Activated T-helper 2 cell treated with anti-CD3 and anti-CD28 coated beads, Interferon-gamma antibody, Interleukin-2, Interleukin-4, amounts not matched to agents 10 μg/mL and 5 μg/mL and 100 μg/mL, durations not matched to agents 14 hours and 24 hours and 36 hours (primary cell): ENCODE data around the gene ALKBH1. TPM values are rescaled to one million over a fixed set of nuclear protein-coding genes. Genes with fewer than 3 reads are reported as not detected.

ENCODE experiments used
- DNase-seq: peaks from one replicate; pipeline ENCODE4 v3.0.0; 2021; ENCODE audit warnings: low spot score
- H3K27ac Mint-ChIP-seq: one replicate; pipeline ENCODE4 v1.8.0; 2021; ENCODE audit warnings: mixed read lengths
- H3K27me3 Mint-ChIP-seq: one replicate; pipeline ENCODE4 v1.8.0; 2021; ENCODE audit warnings: low read depth, mixed read lengths
- H3K36me3 Mint-ChIP-seq: one replicate; pipeline ENCODE4 v1.8.0; 2021; ENCODE audit warnings: low read depth, mixed read lengths
- H3K4me1 Mint-ChIP-seq: one replicate; pipeline ENCODE4 v1.8.0; 2021; ENCODE audit warnings: low read depth, mixed read lengths
- H3K4me3 Mint-ChIP-seq: one replicate; pipeline ENCODE4 v1.8.0; 2021; ENCODE audit warnings: low read depth, mild to moderate bottlenecking, moderate library complexity, mixed read lengths
- H3K9me3 Mint-ChIP-seq: one replicate; pipeline ENCODE4 v1.8.0; 2021; ENCODE audit warnings: mixed read lengths
- intact Hi-C: fragments of 100-400 bp; cut with micrococcal nuclease; formaldehyde crosslinking; loops from one replicate; pipeline ENCODE4 v1.15.1; 2023
- total RNA-seq: library from RNA; stranded (reverse); gene quantifications from 2 replicates; pipeline ENCODE4 v1.2.3, GENCODE V29; 2022

ALKBH1 gene
- total RNA-seq, 1 donor from 2014 or later: 15.3 TPM

GRCh38 chr14:77659831-77660230 lies 48.0 kb downstream of the ALKBH1 start:
- no peak for DNase-seq
- Mint-ChIP-seq H3K27me3 (no peaks in the 10 kb centered on the region), H3K4me3 (no peak overlapping the region), H3K4me1 (peaks cover 2% of the 10 kb centered on the region), H3K27ac (no peak overlapping the region), H3K9me3 (no peaks in the 10 kb centered on the region), H3K36me3 (no peaks in the 10 kb centered on the region)
- intact Hi-C loops: no loop called here

GRCh38 chr14:77657280-77657679 lies 50.5 kb downstream of the ALKBH1 start:
- Mint-ChIP-seq H3K36me3 (no peaks in the 10 kb centered on the region), H3K4me1 (peaks cover 2% of the 10 kb centered on the region), H3K27ac (no peak overlapping the region), H3K27me3 (no peaks in the 10 kb centered on the region), H3K9me3 (no peaks in the 10 kb centered on the region), H3K4me3 (no peak overlapping the region)
- intact Hi-C loops: no loop called here
- no peak for DNase-seq

GRCh38 chr14:77654001-77654441 lies 53.8 kb downstream of the ALKBH1 start:
- intact Hi-C loops: no loop called here
- Mint-ChIP-seq H3K4me1 (peaks cover 4% of the 10 kb centered on the region), H3K4me3 (no peak overlapping the region), H3K27ac (no peak overlapping the region), H3K9me3 (no peaks in the 10 kb centered on the region), H3K36me3 (no peaks in the 10 kb centered on the region), H3K27me3 (no peaks in the 10 kb centered on the region)
- DNase-seq: no peak

- no peak for DNase-seq
- no peaks in the 10 kb centered on the region for H3K36me3 Mint-ChIP-seq
- H3K4me3 Mint-ChIP-seq: no peak overlapping the region
- no peak overlapping the region for H3K27ac Mint-ChIP-seq
- no peaks in the 10 kb centered on the region for H3K27me3 Mint-ChIP-seq
- peaks cover 7% of the 10 kb centered on the region for H3K9me3 Mint-ChIP-seq
- intact Hi-C loops: no loop called here
- H3K4me1 Mint-ChIP-seq: peaks cover 3% of the 10 kb centered on the region
Observed at GRCh38 chr14:77649326-77649725, 58.5 kb downstream of the ALKBH1 start.

- no peak overlapping the region for H3K27ac Mint-ChIP-seq
- H3K4me1 Mint-ChIP-seq: peaks cover 3% of the 10 kb centered on the region
- intact Hi-C loops: no loop called here
- no peaks in the 10 kb centered on the region for H3K27me3 Mint-ChIP-seq
- DNase-seq: no peak
- no peak overlapping the region for H3K4me3 Mint-ChIP-seq
- H3K36me3 Mint-ChIP-seq: no peaks in the 10 kb centered on the region
- H3K9me3 Mint-ChIP-seq: peaks cover 7% of the 10 kb centered on the region
Observed at GRCh38 chr14:77648520-77649200, 59.2 kb downstream of the ALKBH1 start.

- H3K4me1 Mint-ChIP-seq: peaks cover 3% of the 10 kb centered on the region
- no peaks in the 10 kb centered on the region for H3K36me3 Mint-ChIP-seq
- DNase-seq: no peak
- no peak overlapping the region for H3K4me3 Mint-ChIP-seq
- peaks cover 7% of the 10 kb centered on the region for H3K9me3 Mint-ChIP-seq
- H3K27me3 Mint-ChIP-seq: no peaks in the 10 kb centered on the region
- no peak overlapping the region for H3K27ac Mint-ChIP-seq
- intact Hi-C loops: no loop called here
Observed at GRCh38 chr14:77647853-77648252, 60.0 kb downstream of the ALKBH1 start.

- H3K9me3 Mint-ChIP-seq: peaks cover 7% of the 10 kb centered on the region
- H3K4me3 Mint-ChIP-seq: no peak overlapping the region
- H3K27ac Mint-ChIP-seq: no peak overlapping the region
- H3K36me3 Mint-ChIP-seq: no peaks in the 10 kb centered on the region
- no peaks in the 10 kb centered on the region for H3K27me3 Mint-ChIP-seq
- intact Hi-C loops: no loop called here
- no peak for DNase-seq
- H3K4me1 Mint-ChIP-seq: peaks cover 7% of the 10 kb centered on the region
Observed at GRCh38 chr14:77646907-77647306, 60.9 kb downstream of the ALKBH1 start.

- Mint-ChIP-seq H3K4me1 (peaks cover 13% of the 10 kb centered on the region), H3K4me3 (no peak overlapping the region), H3K9me3 (peaks cover 7% of the 10 kb centered on the region), H3K27ac (no peak overlapping the region), H3K27me3 (no peaks in the 10 kb centered on the region), H3K36me3 (peaks cover 2% of the 10 kb centered on the region)
- intact Hi-C loops: no loop called here
- DNase-seq: no peak
Observed at GRCh38 chr14:77645520-77646230, 62.1 kb downstream of the ALKBH1 start.

- Mint-ChIP-seq H3K27ac (peak overlapping the region; percentile 86), H3K4me1 (peaks cover 13% of the 10 kb centered on the region), H3K27me3 (no peaks in the 10 kb centered on the region), H3K4me3 (peak overlapping the region; percentile 77), H3K9me3 (peaks cover 10% of the 10 kb centered on the region), H3K36me3 (peaks cover 2% of the 10 kb centered on the region)
- no peak for DNase-seq
- intact Hi-C loops: loop anchor here (5.0 kb wide), 1 partner anchor 185 kb away; the partner anchor contains the start of genes AHSA1 and VIPAS39
Observed at GRCh38 chr14:77642407-77642806, 65.4 kb downstream of the ALKBH1 start.

GRCh38 chr14:77641534-77642341 lies 66.1 kb downstream of the ALKBH1 start:
- peak overlapping the region; percentile 86 for H3K27ac Mint-ChIP-seq
- DNase-seq: peak; percentile 46
- peaks cover 7% of the 10 kb centered on the region for H3K9me3 Mint-ChIP-seq
- peaks cover 2% of the 10 kb centered on the region for H3K27me3 Mint-ChIP-seq
- peak overlapping the region; percentile 77 for H3K4me3 Mint-ChIP-seq
- H3K4me1 Mint-ChIP-seq: peaks cover 13% of the 10 kb centered on the region
- intact Hi-C loops: loop anchor here (5.0 kb wide), 1 partner anchor 184 kb away; the partner anchor contains the start of genes AHSA1 and VIPAS39
- H3K36me3 Mint-ChIP-seq: peaks cover 2% of the 10 kb centered on the region

- Mint-ChIP-seq H3K4me3 (peak overlapping the region; percentile 77), H3K27me3 (peaks cover 2% of the 10 kb centered on the region), H3K27ac (peak overlapping the region; percentile 86), H3K36me3 (peaks cover 2% of the 10 kb centered on the region), H3K4me1 (peaks cover 13% of the 10 kb centered on the region), H3K9me3 (peaks cover 3% of the 10 kb centered on the region)
- no peak for DNase-seq
- intact Hi-C loops: loop anchor here (5.0 kb wide), 1 partner anchor 184 kb away; the partner anchor contains the start of genes AHSA1 and VIPAS39
Observed at GRCh38 chr14:77640756-77641533, 66.9 kb downstream of the ALKBH1 start.

GRCh38 chr14:77638771-77639171 lies 69.1 kb downstream of the ALKBH1 start:
- intact Hi-C loops: no loop called here
- no peak overlapping the region for H3K4me3 Mint-ChIP-seq
- H3K36me3 Mint-ChIP-seq: peaks cover 2% of the 10 kb centered on the region
- H3K27me3 Mint-ChIP-seq: peaks cover 2% of the 10 kb centered on the region
- H3K27ac Mint-ChIP-seq: no peak overlapping the region
- H3K9me3 Mint-ChIP-seq: peaks cover 3% of the 10 kb centered on the region
- peaks cover 13% of the 10 kb centered on the region for H3K4me1 Mint-ChIP-seq
- no peak for DNase-seq
